ENCODE results near the gene ORAI3.

ORAI3 gene

GRCh38 chr16:30992276-30992780 is 43.5 kb downstream of the ORAI3 start:
- DNase-seq (ENCODE audit: low read depth in 2 of 2) = no peak

DNA sequence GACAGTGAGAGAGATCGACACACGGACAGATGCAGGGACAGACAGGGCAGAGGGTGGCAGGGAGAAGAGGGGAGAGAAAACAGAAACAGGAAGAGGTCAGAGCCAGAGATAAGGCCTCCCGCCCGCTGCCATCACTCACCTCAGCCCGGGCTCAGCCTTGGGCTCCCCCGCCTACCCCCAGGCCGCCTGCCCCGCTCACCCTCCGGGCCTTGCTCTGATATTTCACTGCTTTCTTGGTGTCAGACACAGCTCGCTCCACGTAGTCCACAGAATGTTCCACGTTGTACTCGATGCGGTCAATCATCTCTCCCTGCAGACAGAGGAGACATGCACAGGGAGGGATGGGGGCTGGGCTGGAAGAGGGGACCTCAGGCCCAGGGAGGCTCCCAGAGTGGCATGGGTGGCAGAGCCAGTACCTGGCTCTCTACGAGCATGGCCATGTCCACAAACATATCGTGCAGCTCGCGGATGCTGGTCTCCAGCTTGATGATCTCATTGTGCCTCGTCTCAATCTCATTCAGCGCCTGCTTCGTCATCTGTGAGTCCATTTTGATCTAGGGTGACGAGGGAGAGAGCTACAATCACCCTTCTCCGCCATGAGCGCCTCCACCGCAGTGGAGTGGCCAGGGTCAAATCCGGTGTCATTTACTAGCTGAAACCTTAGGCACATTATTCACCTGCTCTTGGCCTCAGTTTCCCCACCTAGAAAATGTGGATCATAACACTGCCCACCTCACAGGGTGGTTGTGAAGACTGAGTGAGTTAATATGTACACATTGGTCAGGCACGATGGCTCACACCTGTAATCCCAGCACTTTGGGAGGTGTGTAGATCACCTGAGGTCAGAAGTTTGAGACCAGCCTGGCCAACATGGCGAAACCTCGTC is 44.3 kb downstream of the ORAI3 start:
- DNase-seq (ENCODE audit: low read depth in 2 of 2) = no peak

- DNase-seq (ENCODE audit: low read depth in 2 of 2) = no peak
Observed at GRCh38 chr16:30995927-30996323, 47.1 kb downstream of the ORAI3 start.

GRCh38 chr16:30996324-30996984 is 47.6 kb downstream of the ORAI3 start:
- no peak for DNase-seq (ENCODE audit: low read depth in 2 of 2)

DNA sequence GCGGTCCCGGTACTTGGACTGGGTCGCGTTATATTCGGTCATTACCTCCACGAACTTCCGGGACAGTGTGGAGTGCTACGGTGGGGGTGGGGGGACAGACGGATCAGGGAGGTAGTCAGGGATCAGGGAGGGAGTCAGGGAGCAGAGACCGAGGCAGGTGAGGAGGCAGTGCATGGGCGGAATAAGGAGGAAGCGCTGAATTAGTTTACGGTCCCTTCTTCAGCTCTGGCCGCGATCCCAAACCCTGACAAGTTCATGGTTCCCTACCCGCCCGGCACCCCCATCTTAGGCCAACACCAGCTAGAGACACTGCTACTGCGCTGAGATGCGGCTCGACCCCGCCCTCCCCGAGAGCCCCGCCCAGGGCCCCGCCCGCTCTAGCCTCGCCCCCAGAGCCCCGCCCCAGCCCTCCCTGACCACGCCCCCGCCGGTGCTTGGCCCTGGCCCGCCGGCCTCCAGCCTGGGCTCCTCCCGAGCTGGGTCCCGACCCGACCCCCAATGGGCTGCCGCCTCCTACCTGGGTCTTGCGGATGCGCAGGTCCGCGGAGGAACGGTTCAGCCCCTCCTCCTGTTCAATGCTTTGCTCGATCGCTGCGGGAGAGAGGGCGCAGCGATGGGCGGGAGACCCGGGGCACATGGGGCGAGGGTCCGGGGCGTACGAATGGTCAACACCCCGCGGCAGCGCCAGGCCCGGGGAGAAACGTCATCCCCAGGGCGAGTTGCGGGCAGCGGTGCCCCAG is 48.3 kb downstream of the ORAI3 start:
- DNase-seq (ENCODE audit: low read depth in 2 of 2) = peak; percentile 73 to 82

DNA sequence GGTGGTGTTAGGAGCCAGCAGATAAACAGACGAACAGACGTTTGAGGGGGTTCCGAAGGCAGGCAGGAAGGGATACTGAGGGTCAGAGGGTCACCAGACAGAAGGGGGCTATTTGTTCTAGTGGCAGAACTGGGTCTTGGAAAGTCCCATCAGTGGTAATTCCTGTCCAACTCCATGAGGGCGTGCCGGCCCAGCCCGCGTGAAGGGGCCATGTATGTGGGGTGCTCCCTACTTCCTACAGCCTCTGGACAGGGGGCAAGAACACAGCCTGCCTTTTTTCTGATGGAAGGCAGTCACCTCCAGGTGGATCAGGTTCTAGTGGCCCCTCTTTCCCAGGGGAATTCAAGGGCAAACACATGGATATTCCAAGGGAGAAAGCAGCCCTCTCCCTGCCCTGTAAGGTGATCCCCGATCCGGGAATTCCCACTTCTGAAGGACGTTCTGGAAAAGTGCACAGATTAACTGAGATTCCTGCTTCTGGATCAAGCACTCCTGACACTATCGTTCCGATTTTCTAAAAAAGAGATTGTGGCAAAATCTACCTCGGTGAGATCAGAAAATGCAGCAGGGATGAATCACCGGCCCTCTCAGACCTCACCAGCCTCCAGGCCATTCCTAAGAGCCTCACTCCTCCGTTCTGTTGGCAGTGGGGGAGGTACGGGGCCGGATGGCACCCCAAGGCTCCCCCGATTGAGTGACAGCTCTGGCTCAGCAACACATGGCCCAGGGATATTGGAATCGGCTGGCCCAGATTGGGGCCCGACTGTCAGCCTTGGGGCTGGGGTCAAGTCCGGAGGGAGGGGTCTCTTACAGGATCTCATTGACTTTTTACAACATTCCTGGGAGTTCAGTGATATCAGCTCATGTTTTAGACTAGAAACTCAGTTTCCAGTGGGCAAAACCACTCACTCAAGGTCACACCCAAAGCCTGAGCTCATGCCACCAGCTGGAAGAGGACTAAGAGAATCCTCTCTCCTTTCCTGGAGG is 49.1 kb downstream of the ORAI3 start:
- no peak for DNase-seq (ENCODE audit: low read depth in 2 of 2)

DNA sequence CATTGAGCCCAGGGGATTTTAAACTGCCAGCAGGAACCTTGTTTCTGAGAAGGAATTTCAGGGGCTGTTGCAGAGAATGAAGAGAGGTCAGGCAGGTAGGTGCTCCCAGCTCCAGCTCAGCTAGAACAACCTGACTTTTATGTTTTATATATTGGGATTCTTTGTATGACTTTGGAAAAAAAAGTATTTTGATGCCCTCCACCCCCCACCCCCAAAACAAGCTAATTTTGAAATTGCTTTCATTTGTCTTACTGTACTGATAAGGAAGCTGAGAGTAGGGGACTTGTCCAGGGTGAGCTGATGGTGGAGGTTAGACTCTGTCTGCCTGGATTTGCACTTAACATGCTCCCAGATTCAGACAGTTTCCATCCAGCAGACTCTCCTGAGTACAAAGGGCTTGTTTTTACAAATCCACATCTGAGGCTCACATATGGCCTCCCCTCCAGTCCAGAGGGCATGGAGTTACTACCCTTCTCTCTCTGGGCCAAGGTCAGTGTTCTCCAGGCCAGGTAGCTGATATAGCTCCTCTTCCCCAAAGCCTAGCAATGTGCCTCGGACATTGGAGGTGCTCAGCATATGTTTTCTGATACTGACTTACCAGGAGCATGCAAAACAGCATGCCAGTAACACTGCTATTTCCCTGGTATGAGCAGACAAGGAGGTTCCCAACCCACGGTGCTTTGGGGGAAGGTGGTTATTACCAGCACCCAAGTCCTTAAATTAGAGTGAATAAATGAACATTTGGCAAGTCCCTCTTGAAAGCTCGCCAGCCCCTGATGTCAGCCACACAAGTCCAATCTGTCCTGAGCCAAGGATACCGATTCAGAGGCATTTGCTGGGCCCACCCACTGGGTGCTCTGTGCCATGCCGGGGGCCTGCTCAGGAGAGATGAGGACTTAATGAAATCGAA is 50.2 kb downstream of the ORAI3 start:
- DNase-seq (ENCODE audit: low read depth in 2 of 2) = no peak

DNA sequence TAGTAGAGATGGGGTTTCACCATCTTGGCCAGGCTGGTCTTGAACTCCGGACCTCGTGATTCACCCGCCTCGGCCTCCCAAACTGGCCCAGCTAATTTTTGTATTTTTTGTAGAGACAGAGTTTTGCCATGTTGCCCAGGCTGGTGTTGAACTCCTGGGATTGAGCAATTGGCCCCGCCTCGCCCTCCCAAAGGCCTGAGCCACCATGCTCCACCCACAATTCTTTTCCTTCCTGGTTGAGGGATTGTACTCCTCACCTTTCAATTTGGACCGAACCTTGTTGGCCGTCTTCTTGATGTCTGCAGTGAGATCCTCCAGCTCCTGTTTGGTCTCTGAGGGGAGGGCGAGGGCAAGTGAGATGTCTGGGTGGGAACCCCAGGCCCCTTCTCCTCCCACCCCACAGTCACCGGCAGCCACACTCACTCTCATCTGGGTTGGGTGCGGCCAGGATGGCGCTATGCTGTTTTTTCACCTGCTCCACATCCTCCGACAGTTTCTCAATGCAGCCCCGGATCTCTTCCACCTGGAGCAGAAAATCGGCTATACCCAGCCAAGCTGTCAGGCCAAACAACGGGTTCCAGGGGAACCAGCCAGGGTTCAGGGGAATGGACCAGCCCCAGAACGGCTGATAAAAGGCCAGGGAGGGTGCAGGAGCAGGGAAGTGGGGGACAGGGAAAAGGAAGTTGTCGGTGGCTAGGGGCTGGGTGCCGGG is 52.0 kb downstream of the ORAI3 start:
- no peak for DNase-seq (ENCODE audit: low read depth in 2 of 2)

- no peak for DNase-seq (ENCODE audit: low read depth in 2 of 2)
Observed at GRCh38 chr16:31001507-31002249, 52.8 kb downstream of the ORAI3 start.

- no peak for DNase-seq (ENCODE audit: low read depth in 2 of 2)
Observed at GRCh38 chr16:31002250-31002700, 53.4 kb downstream of the ORAI3 start.

GRCh38 chr16:31002862-31003341 is 54.0 kb downstream of the ORAI3 start:
- DNase-seq (ENCODE audit: low read depth in 2 of 2) = no peak

- no peak for DNase-seq (ENCODE audit: low read depth in 2 of 2)
Observed at GRCh38 chr16:31003744-31004143, 54.9 kb downstream of the ORAI3 start.
